GM18505 (cell line): ENCODE results near the gene CFAP299.
"Not testable (repeated sequence)": the region's sequence is repeated elsewhere in the genome, so short reads cannot be mapped to it uniquely, and the experiment has no call there.

Source experiments
- ATAC-seq: cut with Tn5 transposase; IDR thresholded peaks from one replicate; pipeline ENCODE4 v1.9.1; 2021; ENCODE audit not compliant: unreplicated experiment
- POLR2A ChIP-seq: IDR thresholded peaks from 4 replicates; pipeline ENCODE4 v1.6.1; 2011; ENCODE audit warnings: borderline replicate concordance; ENCODE audit not compliant: insufficient read depth, insufficient read length; ENCODE audit errors: extremely low read depth

Gene CFAP299

GRCh38 chr4:80425124-80426100 lies 89.9 kb downstream of the CFAP299 start:
- ATAC-seq, result no peak
- no peak for TF ChIP-seq POLR2A

GRCh38 chr4:80431203-80431965 lies 95.9 kb downstream of the CFAP299 start:
- ATAC-seq, result no peak
- TF ChIP-seq POLR2A, result no peak

DNA sequence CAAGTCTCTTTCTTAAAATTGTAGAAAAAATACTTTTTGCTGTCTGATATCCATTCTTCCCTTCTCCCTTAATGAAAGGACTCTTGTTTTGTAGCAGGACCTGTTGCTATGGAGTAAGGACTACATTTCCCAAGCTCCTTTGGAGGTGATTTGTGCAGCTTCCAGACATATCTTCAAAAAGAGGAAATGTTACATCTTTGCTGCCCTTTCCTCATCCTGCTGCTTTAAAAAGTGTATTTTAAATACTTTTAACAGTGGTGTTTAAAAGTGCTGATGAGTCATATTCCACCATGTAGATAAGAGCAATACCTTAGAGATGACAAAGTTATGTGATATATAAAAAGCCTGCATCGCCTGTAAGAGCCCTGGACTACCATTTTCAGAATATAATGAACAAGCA lies 98.7 kb downstream of the CFAP299 start:
- no peak for ATAC-seq
- TF ChIP-seq POLR2A, result no peak

GRCh38 chr4:80438016-80438415 lies 102.5 kb downstream of the CFAP299 start:
- no peak for TF ChIP-seq POLR2A
- ATAC-seq, result no peak

GRCh38 chr4:80439294-80440061 lies 103.9 kb downstream of the CFAP299 start:
- not testable (repeated sequence) for ATAC-seq

DNA sequence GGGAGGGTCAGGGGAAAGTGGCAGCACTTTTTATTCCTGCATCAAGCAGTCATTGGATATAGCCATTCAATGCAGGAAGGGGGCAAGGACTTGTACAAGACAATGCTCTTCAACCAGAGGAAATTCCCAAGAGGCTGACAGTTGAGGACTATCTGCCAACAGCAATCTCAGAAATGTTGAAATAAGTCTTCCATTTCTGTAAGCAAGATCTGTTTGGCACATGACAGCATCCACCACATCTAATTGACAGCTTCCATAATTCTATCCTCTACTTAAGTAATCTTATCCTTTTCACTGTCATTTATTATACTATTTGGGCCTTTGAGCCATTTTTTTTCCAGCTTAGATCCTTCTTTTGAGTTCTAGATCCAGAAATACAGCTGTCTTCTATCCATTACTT lies 110.7 kb downstream of the CFAP299 start:
- no peak for ATAC-seq
- no peak for TF ChIP-seq POLR2A

GRCh38 chr4:80446664-80447063 lies 111.1 kb downstream of the CFAP299 start:
- no peak for ATAC-seq

GRCh38 chr4:80447493-80447892 lies 112.0 kb downstream of the CFAP299 start:
- no peak for ATAC-seq
- TF ChIP-seq POLR2A, result no peak

More at GRCh38 chr4:80446664-80447063, 111.1 kb downstream of the CFAP299 start:
- no peak for TF ChIP-seq POLR2A

DNA sequence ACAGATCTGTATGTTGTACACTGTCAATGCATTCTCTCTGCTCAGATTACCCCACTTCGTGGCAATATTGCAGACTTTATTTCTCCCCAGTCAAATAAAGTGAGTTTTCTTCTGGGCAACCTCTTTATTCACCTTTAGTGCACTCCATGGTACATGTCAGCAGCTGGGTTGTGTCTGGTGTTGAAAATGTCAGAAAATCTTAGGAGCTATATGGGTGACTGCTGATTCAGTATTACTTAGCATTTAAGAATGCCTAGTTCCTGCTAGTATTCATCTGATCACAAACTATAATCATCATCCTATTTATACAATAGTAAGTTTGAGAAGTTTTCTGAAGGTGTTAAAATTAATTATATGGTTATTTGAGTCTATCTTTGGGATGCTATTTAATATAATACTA lies 112.5 kb downstream of the CFAP299 start:
- no peak for ATAC-seq
- TF ChIP-seq POLR2A, result no peak

GRCh38 chr4:80452055-80452454 lies 116.5 kb downstream of the CFAP299 start:
- TF ChIP-seq POLR2A, result no peak
- ATAC-seq, result no peak

DNA sequence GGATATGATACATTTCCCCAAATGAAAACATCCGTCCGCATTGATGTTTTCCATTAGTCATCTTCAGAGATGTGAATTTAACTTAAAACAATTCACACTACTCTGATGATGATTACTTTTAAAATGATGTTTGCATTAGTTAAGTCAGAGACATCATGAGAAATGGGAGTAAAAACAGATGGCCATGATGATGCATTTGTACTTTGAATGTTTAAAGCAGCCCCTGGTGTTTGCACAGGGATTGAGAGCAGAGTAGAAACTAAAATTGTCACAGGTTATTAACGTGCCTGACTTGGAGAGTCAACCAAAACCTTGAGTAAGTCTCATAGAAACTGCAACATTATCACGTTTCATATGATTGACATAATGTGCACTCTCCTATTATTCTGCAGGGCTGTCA lies 117.2 kb downstream of the CFAP299 start:
- no peak for TF ChIP-seq POLR2A
- ATAC-seq, result no peak

GRCh38 chr4:80454040-80454439 lies 118.5 kb downstream of the CFAP299 start:
- ATAC-seq, result no peak
- TF ChIP-seq POLR2A, result no peak

DNA sequence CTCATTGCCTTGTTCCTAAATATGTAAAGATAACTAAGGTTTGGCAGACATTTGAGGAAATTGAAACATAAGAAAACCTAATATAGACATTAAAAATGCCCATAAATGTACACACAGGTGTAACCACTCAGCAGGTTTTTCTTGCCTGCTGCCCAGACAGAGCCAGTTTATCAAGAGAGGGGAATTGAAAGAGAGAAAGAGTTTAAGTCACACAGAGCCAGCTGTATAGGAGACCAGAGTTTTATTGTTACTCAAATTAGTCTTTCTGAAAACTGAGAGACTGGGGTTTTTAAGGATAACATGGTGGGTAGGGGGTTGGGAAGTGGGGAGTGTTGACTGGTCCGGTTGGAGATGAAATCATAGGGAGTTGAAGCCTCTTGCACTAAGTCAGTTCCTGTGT lies 119.0 kb downstream of the CFAP299 start:
- TF ChIP-seq POLR2A, result no peak
- ATAC-seq, result no peak
